Prostate gland (tissue), 2 donors: ENCODE data around the gene AKAP13. TPM values are rescaled to one million over a fixed set of nuclear protein-coding genes. Genes with fewer than 3 reads are reported as not detected.

Experiments used
- DNase-seq: peaks from one replicate; pipeline ENCODE4 v3.0.0-alpha.2; 2019; ENCODE audit warnings: low spot score
- H3K27ac ChIP-seq, 2 donors: fragments of 200-600 bp; sonication (generic); 2 replicates each; pipeline ENCODE4 v1.5.1; 2017 to 2019
- H3K27me3 ChIP-seq: fragments of 200-600 bp; sonication (generic); replicated peaks from 2 replicates; pipeline ENCODE4 v1.5.1; 2019; ENCODE audit not compliant: insufficient read depth
- H3K36me3 ChIP-seq, 2 donors: fragments of 200-600 bp; sonication (generic); 1 replicate in 1 of 2; 2 replicates in 1 of 2; pipeline versions ENCODE4 v1.5.1 to v1.8.1; 2017 to 2019
- H3K4me1 ChIP-seq: fragments of 200-600 bp; sonication (generic); replicated peaks from 2 replicates; pipeline ENCODE4 v1.5.1; 2019
- H3K4me3 ChIP-seq, 2 donors: fragments of 200-600 bp; sonication (generic); 2 replicates each; pipeline ENCODE4 v1.5.1; 2017 to 2019
- H3K9me3 ChIP-seq: fragments of 200-600 bp; sonication (generic); 2 replicates; pipeline ENCODE4 v1.5.1; 2017
- CTCF ChIP-seq, 4 experiments: fragments of 200-600 bp in 2 of 4; fragments of 450-650 bp in 2 of 4; sonication (generic) in 2 of 4; IDR thresholded peaks; 1 replicate in 3 of 4; 2 replicates in 1 of 4; pipeline ENCODE4 v1.5.1; 2016 to 2019; ENCODE audit warnings: antibody characterized with exemption in 4 of 4, mild to moderate bottlenecking in 2 of 4, moderate library complexity in 2 of 4
- POLR2A ChIP-seq: fragments of 450-650 bp; IDR thresholded peaks from one replicate; pipeline ENCODE4 v1.6.1; 2016; ENCODE audit warnings: antibody characterized with exemption, mild to moderate bottlenecking
- POLR2AphosphoS5 ChIP-seq: sonication (generic); formaldehyde crosslinking; IDR thresholded peaks from one replicate; pipeline ENCODE4 v1.6.1; 2017; ENCODE audit warnings: antibody characterized with exemption
- WGBS: methylation state at CpG from one replicate; pipeline ENCODE4 v1.1.5; 2018; 5-methylcytosine and 5-hydroxymethylcytosine counted together
- intact Hi-C: fragments of 100-400 bp; cut with DNase I; formaldehyde crosslinking; loops from one replicate; pipeline ENCODE4 v1.14.2; 2022
- total RNA-seq, 2 donors: library from RNA; depleted of rRNA; stranded (reverse); fragments of >200 nt; gene quantifications; one replicate each; pipeline ENCODE4 v1.1.0, GENCODE V29; 2016

The AKAP13 gene
- total RNA-seq, 2 donors from 2014 or later = 102 to 195 TPM

- Histone ChIP-seq H3K4me3 (no peak overlapping the region), H3K36me3 (no peaks in the 10 kb centered on the region), H3K27ac (no peak overlapping the region), H3K27me3 (no peaks in the 10 kb centered on the region), H3K9me3 (no peaks in the 10 kb centered on the region), H3K4me1 (no peaks in the 10 kb centered on the region)
- intact Hi-C loops = no loop called here
- DNase-seq = no peak
- WGBS = 84% methylated on average over 7 of the region's 7 CpGs
- no peak for TF ChIP-seq POLR2A
- TF ChIP-seq CTCF (IDR thresholded peaks at IDR 0.05) = no peak
Observed at GRCh38 chr15:85781099-85781498, 400.7 kb downstream of the AKAP13 start.

DNA sequence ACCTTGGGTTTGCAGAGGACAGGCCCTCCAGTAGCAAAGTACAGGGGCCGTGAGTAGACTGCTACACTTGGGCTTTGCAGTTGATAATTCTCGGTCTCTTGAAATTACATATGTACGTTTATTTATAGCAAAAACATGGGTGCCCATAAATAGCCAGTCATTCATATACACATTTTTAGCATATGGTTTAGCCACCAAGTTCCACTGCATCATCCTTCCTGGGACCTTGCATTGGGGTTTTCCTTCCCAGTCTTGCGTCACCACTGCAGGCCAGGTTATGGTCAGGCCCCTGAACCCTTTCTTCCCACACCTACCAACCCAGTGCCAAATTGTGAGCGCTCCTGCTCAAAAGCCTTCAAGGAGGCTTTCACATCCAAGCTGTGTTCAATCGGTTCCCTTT is 401.7 kb downstream of the AKAP13 start:
- TF ChIP-seq POLR2A (no peak), CTCF (IDR thresholded peaks at IDR 0.05) (no peak), POLR2AphosphoS5 (no peak)
- no peaks in the 10 kb centered on the region for H3K27me3 ChIP-seq
- H3K4me1 ChIP-seq = no peaks in the 10 kb centered on the region
- DNase-seq = no peak
- H3K27ac ChIP-seq = no peak overlapping the region
- H3K4me3 ChIP-seq = no peak overlapping the region
- no peaks in the 10 kb centered on the region for H3K9me3 ChIP-seq
- H3K36me3 ChIP-seq = no peaks in the 10 kb centered on the region
- intact Hi-C loops = no loop called here
- WGBS = 88% methylated on average over 6 of the region's 6 CpGs

GRCh38 chr15:85785887-85786780 is 405.7 kb downstream of the AKAP13 start:
- intact Hi-C loops = loop anchor here (2.0 kb wide), 1 partner anchor 35 kb away; no protein-coding TSS in a partner anchor
- 15% methylated on average over 10 of the region's 10 CpGs for WGBS
- Histone ChIP-seq H3K4me1 (no peaks in the 10 kb centered on the region), H3K27me3 (no peaks in the 10 kb centered on the region), H3K36me3 (no peaks in the 10 kb centered on the region), H3K4me3 (no peak overlapping the region), H3K27ac (peak overlapping the region; percentile 38 to 51), H3K9me3 (no peaks in the 10 kb centered on the region)
- no peak for TF ChIP-seq POLR2A
- no peak for TF ChIP-seq CTCF (IDR thresholded peaks at IDR 0.05)
- TF ChIP-seq POLR2AphosphoS5 = no peak
- DNase-seq = peak; percentile 35

- Histone ChIP-seq H3K27ac (peak overlapping the region; percentile 6 to 38), H3K27me3 (no peaks in the 10 kb centered on the region), H3K4me3 (no peak overlapping the region), H3K9me3 (no peaks in the 10 kb centered on the region), H3K4me1 (no peaks in the 10 kb centered on the region), H3K36me3 (no peaks in the 10 kb centered on the region)
- 51% methylated on average over 3 of the region's 3 CpGs for WGBS
- DNase-seq = no peak
- TF ChIP-seq POLR2A (no peak), CTCF (IDR thresholded peaks at IDR 0.05) (no peak), POLR2AphosphoS5 (no peak)
- intact Hi-C loops = no loop called here
Observed at GRCh38 chr15:85786781-85787114, 406.3 kb downstream of the AKAP13 start.
